Measurements from ENCODE around the gene GNG13.
"Not testable (repeated sequence)": the region's sequence is repeated elsewhere in the genome, so short reads cannot be mapped to it uniquely, and the experiment has no call there.

GNG13 gene

DNA sequence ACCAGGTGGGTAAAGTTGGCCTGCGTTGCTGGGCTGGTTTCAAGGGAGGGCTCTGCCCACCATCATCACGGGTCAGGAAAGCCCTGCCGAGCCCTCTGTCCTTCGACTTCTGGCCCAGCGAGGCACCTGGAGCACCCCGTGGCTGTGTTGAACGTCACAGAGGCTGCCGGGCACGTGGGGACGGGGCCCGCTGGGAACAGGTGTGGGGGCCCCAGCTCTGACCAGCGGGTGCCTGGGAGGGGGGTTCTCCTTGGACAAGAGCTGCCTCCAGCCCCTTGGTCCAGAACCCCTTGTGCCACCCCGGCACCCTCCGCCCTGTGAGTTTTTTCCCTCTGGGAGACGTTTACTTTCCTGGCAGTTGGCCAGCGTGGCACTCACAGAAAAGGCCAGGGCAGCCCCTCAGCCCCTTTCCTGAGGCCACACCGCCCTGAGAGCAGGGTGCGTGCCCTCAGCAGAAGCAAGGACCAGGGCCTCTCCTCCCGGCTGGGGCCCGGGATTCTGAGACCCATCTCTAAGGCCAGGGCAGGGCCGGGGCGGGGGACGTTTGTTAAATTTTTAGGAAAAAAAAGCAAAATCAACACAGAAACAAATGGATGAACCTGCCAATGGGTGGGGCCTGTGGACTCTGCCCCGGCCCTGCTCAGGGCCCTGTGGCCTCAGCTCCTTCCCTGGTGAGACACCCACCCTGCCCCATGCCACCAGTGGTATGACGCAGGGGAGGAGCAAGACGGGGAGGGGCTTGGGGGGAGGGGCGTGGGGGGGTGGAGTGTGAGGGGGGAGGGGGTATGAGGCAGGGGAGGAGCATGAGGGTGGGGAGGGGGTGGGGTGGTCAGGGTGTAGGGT lies 31.3 kb upstream of the GNG13 start:
- DNase-seq, result no peak

DNA sequence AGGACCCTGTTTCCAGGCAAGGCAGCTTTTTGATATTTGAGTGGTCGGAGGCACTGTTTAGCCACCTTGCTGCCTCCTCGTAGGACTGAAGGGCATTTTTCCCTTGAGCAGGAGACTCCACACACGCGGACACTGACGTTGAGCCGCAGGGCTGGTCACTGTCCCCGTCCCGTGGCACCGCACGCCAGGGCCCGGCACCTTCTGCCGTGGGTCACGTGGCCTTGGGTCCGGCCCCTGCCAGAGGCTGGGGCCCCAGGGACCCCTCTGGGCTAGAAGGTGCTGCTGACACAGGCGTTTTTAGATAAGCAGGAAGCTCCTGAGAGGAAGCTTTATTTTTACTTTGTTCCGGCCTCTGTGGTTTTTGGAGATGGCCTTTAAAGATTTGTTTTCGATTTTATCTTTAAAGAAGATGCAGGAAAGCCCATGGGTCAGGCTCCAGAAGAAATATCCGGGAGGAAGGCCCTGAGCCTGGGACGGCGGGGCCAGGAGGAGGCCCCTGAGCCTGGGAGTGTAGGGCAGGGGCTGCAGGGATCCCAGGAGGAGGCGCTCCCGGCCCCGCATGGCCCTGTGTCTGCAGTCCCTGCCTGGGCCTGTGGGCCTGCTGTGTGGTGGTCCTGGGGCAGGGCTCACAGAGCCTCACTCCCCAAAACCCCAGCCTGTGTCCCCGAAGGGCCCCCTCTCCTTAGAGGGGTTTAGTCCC lies 30.5 kb upstream of the GNG13 start:
- DNase-seq, result no peak

DNA sequence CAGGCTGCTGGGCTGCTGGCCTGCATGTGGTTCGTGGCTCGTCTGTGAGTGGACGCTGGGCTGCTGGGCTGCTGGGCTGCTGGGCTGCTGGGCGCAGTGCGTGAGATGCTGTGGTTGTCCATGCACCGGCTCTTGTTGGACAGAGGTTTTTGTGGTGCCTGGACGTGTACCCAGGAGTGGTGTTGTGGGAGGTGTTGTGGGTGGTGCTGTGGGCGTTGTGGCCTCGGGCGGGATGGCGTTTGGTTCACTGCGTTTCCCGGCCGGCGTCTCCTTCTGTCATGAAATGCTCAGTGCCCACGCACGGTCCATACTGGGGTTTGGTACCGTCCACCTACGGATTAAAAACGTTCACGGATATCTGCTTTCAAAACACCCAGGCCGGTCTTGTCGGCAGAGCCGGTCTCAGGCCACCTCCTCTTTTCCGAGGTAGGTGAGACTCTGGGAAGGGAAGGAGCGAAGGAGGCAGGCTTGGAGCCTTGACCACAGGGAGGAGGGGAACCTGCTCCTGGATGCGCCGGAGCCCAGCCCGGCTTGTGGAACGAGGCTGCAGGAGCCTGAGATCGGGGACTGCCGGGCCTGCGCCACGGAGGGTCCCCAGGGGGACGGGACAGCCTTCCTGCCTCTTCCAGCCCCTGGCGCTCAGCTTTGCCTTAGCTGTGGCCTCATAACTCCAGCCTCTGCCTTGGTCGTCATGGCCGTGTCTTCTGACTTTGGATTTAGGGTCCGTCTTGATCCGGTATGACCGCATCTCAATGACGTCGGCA lies 29.8 kb upstream of the GNG13 start:
- DNase-seq, result no peak

DNA sequence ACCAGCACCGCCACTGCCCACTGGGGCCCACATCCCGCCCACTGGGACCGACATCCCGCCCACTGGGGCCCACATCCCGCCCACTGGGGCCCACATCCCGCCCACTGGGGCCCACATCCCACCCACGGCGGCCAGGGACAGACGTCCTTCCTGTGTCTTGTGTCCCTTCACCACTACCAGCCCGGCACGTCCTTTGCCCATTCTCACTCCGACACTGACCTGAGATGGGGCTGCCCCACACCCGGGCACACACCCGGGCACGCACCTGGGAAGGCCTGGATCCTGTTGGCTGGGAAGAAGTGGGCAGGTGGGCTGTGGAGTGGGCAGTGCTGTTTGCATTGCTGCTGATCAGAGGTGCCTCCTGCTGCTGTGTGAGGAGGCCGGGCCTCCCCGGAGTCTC lies 28.4 kb upstream of the GNG13 start:
- no peak for DNase-seq

DNA sequence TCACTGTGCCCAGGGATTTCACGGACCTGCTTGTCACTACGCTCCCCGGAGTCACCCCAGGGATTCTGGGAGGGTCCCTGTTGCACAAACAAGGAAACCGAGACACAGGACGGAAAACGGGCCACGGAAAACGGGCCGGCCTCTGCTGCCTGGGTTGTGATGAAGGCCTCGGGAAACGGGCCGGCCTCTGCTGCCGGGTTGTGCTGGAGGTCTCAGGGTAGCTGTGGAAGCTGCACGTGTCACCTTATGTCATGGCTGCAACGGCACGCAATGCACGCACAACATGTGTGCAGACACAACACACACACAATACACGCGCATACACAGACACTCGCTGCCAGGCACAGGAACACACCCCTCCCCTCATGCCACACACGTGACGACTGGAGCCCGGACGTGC lies 27.0 kb upstream of the GNG13 start:
- DNase-seq, result no peak

DNA sequence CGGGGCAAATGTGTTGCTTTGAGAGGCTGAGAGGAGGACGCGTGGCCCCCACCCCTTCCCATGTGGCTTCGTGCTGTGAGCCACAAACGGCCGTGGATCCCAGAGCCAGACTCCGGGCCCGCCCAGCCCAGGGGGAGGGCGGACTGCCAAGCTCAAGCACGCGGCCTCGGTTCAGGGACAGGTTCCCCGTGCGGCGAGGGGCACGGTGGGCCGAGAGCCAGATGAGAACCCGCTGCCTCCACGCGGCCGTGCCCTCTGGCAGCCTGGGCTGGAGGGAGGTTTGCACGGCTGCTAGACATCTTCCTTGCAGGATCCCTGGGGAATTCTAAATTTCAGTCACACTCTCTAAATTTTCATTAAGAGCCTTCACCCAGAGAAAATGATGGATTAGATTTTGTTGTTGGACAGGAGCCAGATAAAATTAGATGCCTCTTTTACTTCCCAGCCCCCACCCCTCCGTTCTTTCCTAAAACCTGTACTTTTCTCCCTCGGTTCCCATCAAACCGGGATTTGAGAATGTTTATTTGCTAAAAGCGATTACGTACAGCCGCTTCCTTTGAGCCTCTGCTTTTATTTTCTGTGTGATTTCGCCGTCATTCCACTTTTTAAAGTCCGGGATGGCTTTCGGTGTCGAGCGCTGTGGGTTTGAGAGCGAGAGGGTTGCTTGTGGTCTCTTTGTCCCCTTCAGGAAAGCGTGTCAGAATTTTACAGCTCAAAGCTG lies 25.0 kb upstream of the GNG13 start:
- DNase-seq, result no peak

- DNase-seq, result no peak
Measured at GRCh38 chr16:824601-825000, 24.1 kb upstream of the GNG13 start.

- no peak for DNase-seq
Measured at GRCh38 chr16:824194-824593, 23.7 kb upstream of the GNG13 start.

DNA sequence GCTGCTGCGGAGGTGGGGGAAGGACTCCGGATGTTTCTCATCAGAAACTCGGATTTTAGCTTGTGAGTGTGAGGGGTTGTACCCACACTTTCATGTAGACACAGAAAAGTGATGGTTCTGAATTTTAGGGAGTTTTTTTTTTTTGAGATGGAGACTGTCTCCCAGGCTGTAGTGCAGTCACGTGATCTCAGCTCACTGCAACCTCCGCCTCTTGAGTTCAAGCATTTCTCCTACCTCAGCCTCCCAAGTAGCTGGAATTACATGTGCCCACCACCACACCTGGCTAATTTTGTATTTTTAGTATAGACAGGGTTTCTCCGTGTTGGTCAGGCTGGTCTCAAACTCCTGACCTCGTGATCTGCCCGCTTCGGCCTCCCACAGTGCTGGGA lies 22.4 kb upstream of the GNG13 start:
- no peak for DNase-seq

DNA sequence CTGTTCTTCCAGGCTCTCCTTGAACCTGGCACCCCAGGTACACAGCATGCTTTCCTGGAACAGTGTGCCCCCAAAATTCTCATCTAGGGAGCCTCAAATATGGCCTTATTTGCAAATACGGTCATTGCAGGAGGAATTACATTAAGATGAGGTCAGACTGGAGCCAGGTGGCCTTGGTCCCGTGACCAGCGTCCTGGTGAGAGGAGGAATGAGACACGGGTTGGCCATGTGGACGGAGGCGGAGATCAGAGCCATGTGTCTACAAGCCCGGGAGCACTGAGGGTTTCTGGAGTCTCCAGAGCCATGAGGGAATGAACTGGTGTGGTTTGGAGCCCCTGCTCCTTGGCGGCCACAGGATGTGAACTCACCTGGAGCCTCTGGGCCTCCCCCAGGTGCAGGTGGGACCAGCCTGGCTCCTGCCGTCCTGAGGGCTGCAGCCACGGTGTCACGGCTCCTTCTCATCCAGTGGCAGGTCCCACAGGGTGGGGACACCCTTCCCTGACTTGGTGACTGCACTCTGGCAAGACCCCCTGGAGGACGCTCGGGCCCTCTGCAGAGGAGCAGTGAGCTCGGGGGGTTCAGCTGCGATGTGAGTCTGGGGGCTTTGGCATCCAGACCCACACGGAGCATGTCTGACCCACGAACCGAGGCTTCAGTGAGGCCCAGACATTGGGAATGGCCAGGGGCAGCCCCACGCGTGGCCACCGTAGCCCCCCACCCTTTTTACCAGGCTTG lies 21.8 kb upstream of the GNG13 start:
- no peak for DNase-seq

GRCh38 chr16:821751-822150 lies 21.2 kb upstream of the GNG13 start:
- DNase-seq, result no peak

DNA sequence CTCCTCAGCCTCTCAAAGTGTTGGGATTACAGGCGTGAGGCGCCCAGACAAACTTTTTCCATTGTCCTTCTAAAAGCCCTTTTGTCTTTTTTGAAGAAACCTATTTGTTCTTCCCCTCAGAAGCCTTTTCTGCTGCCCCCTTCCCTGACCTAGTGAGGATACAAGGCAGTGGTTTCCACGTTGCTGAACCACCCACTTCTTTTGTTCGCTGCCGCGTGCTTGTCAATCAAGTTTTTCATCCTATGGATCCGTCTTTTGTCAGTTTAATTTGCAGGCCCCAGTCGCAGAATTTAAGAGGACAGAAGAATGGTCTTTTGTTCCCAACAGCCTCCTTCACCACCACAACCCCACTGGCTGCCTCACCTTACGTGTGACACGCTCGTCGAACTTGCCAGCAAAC lies 20.2 kb upstream of the GNG13 start:
- no peak for DNase-seq

GRCh38 chr16:820044-820408 lies 19.5 kb upstream of the GNG13 start:
- not testable (repeated sequence) for DNase-seq

DNA sequence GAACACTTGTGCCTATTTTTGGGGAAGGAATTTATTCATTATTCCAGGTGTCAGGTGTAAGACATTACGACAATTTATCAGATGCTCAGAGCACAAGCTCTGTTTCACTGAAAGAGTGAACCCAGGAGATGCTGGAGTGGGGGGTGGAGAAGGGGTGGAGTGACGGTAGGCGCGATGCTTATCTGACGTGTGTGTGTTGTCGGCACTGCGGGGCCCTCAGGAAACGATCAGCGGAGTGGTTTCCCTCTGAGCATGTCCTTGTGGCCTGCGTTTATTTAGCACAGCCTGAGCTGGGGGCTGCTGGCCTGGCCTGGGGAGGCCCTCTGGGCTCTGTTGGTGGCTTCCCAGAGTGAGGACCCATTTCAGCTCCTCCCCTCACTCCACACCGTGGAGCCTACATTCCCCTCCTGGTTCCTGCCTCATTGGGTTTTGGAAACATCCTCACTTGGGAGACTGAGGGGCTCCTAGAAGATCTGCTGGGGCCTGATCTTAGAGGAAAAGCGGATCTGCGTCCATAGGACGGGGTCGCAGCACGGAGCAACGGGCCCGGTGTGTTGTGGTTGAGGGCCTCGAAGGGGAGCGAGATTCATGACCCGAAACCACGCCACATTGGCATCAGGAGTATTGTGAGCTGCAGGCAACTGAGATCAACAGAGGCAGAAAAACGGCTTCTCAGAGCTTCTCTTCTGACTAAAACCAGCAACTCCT lies 19.0 kb upstream of the GNG13 start:
- DNase-seq, result peak; percentile 44

GRCh38 chr16:818592-818991 lies 18.1 kb upstream of the GNG13 start:
- DNase-seq, result no peak

- DNase-seq, result no peak
Measured at GRCh38 chr16:818132-818531, 17.6 kb upstream of the GNG13 start.

GRCh38 chr16:817001-817906 lies 16.7 kb upstream of the GNG13 start:
- no peak for DNase-seq

GRCh38 chr16:815861-816260 lies 15.3 kb upstream of the GNG13 start:
- DNase-seq, result no peak

- DNase-seq, result no peak
Measured at GRCh38 chr16:814974-815373, 14.4 kb upstream of the GNG13 start.

- no peak for DNase-seq
Measured at GRCh38 chr16:813916-814412, 13.4 kb upstream of the GNG13 start.

Data from KG1 (cell line).